ENCODE measurements around the gene BCAS3.
"Not testable (repeated sequence)": the region's sequence is repeated elsewhere in the genome, so short reads cannot be mapped to it uniquely, and the experiment has no call there.

Gene BCAS3

GRCh38 chr17:61129267-61130254 is 451.9 kb downstream of the BCAS3 start:
- peak; percentile 16 for DNase-seq (ENCODE audit: low spot score)

GRCh38 chr17:61130330-61130729 is 452.7 kb downstream of the BCAS3 start:
- DNase-seq (ENCODE audit: low spot score) = no peak

- no peak for DNase-seq (ENCODE audit: low spot score)
These were observed 453.9 kb downstream of the BCAS3 start for GRCh38 chr17:61131585-61131984.

GRCh38 chr17:61132524-61132923 is 454.9 kb downstream of the BCAS3 start:
- DNase-seq (ENCODE audit: low spot score) = no peak

GRCh38 chr17:61133853-61134252 is 456.2 kb downstream of the BCAS3 start:
- no peak for DNase-seq (ENCODE audit: low spot score)

GRCh38 chr17:61134551-61135235 is 457.0 kb downstream of the BCAS3 start:
- DNase-seq (ENCODE audit: low spot score) = no peak

GRCh38 chr17:61135782-61136181 is 458.1 kb downstream of the BCAS3 start:
- no peak for DNase-seq (ENCODE audit: low spot score)

- no peak for DNase-seq (ENCODE audit: low spot score)
These were observed 458.6 kb downstream of the BCAS3 start for GRCh38 chr17:61136296-61136695.

- peak; percentile 81 for DNase-seq (ENCODE audit: low spot score)
These were observed 461.6 kb downstream of the BCAS3 start for GRCh38 chr17:61139219-61139618.

GRCh38 chr17:61140081-61140786 is 462.6 kb downstream of the BCAS3 start:
- no peak for DNase-seq (ENCODE audit: low spot score)

- DNase-seq (ENCODE audit: low spot score) = no peak
These were observed 465.4 kb downstream of the BCAS3 start for GRCh38 chr17:61143026-61143425.

GRCh38 chr17:61144137-61144536 is 466.5 kb downstream of the BCAS3 start:
- no peak for DNase-seq (ENCODE audit: low spot score)

GRCh38 chr17:61144617-61145564 is 467.2 kb downstream of the BCAS3 start:
- no peak for DNase-seq (ENCODE audit: low spot score)

GRCh38 chr17:61146833-61147232 is 469.2 kb downstream of the BCAS3 start:
- DNase-seq (ENCODE audit: low spot score) = not testable (repeated sequence)

GRCh38 chr17:61149106-61149825 is 471.6 kb downstream of the BCAS3 start:
- no peak for DNase-seq (ENCODE audit: low spot score)

GRCh38 chr17:61149862-61150362 is 472.3 kb downstream of the BCAS3 start:
- DNase-seq (ENCODE audit: low spot score) = no peak

- no peak for DNase-seq (ENCODE audit: low spot score)
These were observed 473.1 kb downstream of the BCAS3 start for GRCh38 chr17:61150686-61151299.

- no peak for DNase-seq (ENCODE audit: low spot score)
These were observed 475.2 kb downstream of the BCAS3 start for GRCh38 chr17:61152898-61153297.

- no peak for DNase-seq (ENCODE audit: low spot score)
These were observed 478.1 kb downstream of the BCAS3 start for GRCh38 chr17:61155590-61156237.

Data from AG08395 (cell line).